Loucy (cell line): ENCODE data around the gene LIPC.

Experiments used
- H2AFZ ChIP-seq: fragments of 200-600 bp; sonication (generic); 2 replicates; pipeline ENCODE4 v1.6.0; 2016; ENCODE audit warnings: antibody characterized with exemption, mild to moderate bottlenecking, low read length, moderate library complexity
- H3F3A ChIP-seq: fragments of 200-600 bp; 2 replicates; pipeline ENCODE4 v1.6.0; 2016; ENCODE audit warnings: antibody characterized with exemption, low read depth, mild to moderate bottlenecking
- H3K27me3 ChIP-seq: fragments of 200-600 bp; sonication (generic); 2 replicates; pipeline ENCODE4 v1.6.1; 2014; ENCODE audit warnings: low read length, mild to moderate bottlenecking; ENCODE audit not compliant: insufficient read depth, poor library complexity, severe bottlenecking
- H3K36me3 ChIP-seq: fragments of 200-600 bp; sonication (generic); 2 replicates; pipeline ENCODE4 v1.6.1; 2016; ENCODE audit warnings: low read length; ENCODE audit not compliant: insufficient read depth
- H3K4me1 ChIP-seq: fragments of 200-600 bp; sonication (generic); 2 replicates; pipeline ENCODE4 v1.5.1; 2014; ENCODE audit warnings: low read length, mild to moderate bottlenecking; ENCODE audit not compliant: insufficient read depth, poor library complexity, severe bottlenecking
- H3K4me2 ChIP-seq: fragments of 200-600 bp; sonication (generic); 2 replicates; pipeline ENCODE4 v1.6.0; 2014; ENCODE audit warnings: antibody characterized with exemption, low read length, low read depth, mild to moderate bottlenecking; ENCODE audit not compliant: poor library complexity, severe bottlenecking
- H3K4me3 ChIP-seq: fragments of 200-600 bp; sonication (generic); 2 replicates; pipeline ENCODE4 v1.5.1; 2014; ENCODE audit warnings: low read length, mild to moderate bottlenecking, mixed read lengths; ENCODE audit not compliant: poor library complexity, severe bottlenecking
- H3K79me2 ChIP-seq: fragments of 200-600 bp; sonication (generic); 2 replicates; pipeline ENCODE4 v1.6.1; 2014; ENCODE audit warnings: low read length; ENCODE audit not compliant: insufficient read depth
- H3K9ac ChIP-seq: fragments of 200-600 bp; sonication (generic); 2 replicates; pipeline ENCODE4 v1.6.0; 2014; ENCODE audit warnings: mild to moderate bottlenecking, low read depth, low read length, moderate library complexity; ENCODE audit not compliant: poor library complexity, severe bottlenecking
- H3K9me2 ChIP-seq: fragments of 200-600 bp; sonication (generic); replicated peaks from 2 replicates; pipeline ENCODE4 v1.6.1; 2016; ENCODE audit warnings: low read depth, low read length, mixed read lengths
- H3K9me3 ChIP-seq: fragments of 200-600 bp; sonication (generic); 2 replicates; pipeline ENCODE4 v1.6.1; 2014; ENCODE audit warnings: mild to moderate bottlenecking, antibody characterized with exemption, low read length, low read depth; ENCODE audit not compliant: insufficient read depth
- H4K20me1 ChIP-seq: fragments of 200-600 bp; sonication (generic); 2 replicates; pipeline ENCODE4 v1.6.0; 2014; ENCODE audit warnings: antibody characterized with exemption, low read length, mild to moderate bottlenecking; ENCODE audit not compliant: insufficient read depth, poor library complexity, severe bottlenecking
- CTCF ChIP-seq: fragments of 200-600 bp; sonication (generic); conservative IDR thresholded peaks from 2 replicates; pipeline ENCODE4 v1.5.1; 2014; ENCODE audit warnings: mild to moderate bottlenecking, antibody characterized with exemption, low read length
- EZH2phosphoT487 ChIP-seq: fragments of 200-600 bp; IDR thresholded peaks from 2 replicates; pipeline ENCODE4 v1.6.1; 2018; ENCODE audit warnings: antibody characterized with exemption, mild to moderate bottlenecking, moderate library complexity, borderline replicate concordance

LIPC gene

GRCh38 chr15:58588096-58588495, 156.3 kb downstream of the LIPC start:
- H4K20me1 ChIP-seq = no peaks in the 10 kb centered on the region
- no peaks in the 10 kb centered on the region; the same call in 1 of the 2 replicates for H3K9me3 ChIP-seq
- H3K4me1 ChIP-seq = peaks cover 23% of the 10 kb centered on the region
- H3K27me3 ChIP-seq = no peaks in the 10 kb centered on the region
- H3K4me2 ChIP-seq = no peak overlapping the region
- no peaks in the 10 kb centered on the region for H3K36me3 ChIP-seq
- H3K79me2 ChIP-seq = no peaks in the 10 kb centered on the region
- no peak overlapping the region for H2AFZ ChIP-seq
- no peak overlapping the region for H3K9ac ChIP-seq
- no peaks in the 10 kb centered on the region for H3K9me2 ChIP-seq
- H3K4me3 ChIP-seq = no peak overlapping the region
- TF ChIP-seq EZH2phosphoT487 (no peak), CTCF (no peak)
- H3F3A ChIP-seq = 0 out of 2 replicates have a peak, but pooled peaks cover 4% of the 10 kb centered on the region

GRCh38 chr15:58589047-58589446, 157.3 kb downstream of the LIPC start:
- TF ChIP-seq EZH2phosphoT487 (no peak), CTCF (no peak)
- Histone ChIP-seq H3K4me1 (peaks cover 23% of the 10 kb centered on the region), H3K36me3 (no peaks in the 10 kb centered on the region), H3K4me3 (no peak overlapping the region), H3K9me2 (no peaks in the 10 kb centered on the region), H4K20me1 (no peaks in the 10 kb centered on the region), H3K9me3 (no peaks in the 10 kb centered on the region), H3F3A (0 out of 2 replicates have a peak, but pooled peaks cover 4% of the 10 kb centered on the region), H3K9ac (no peak overlapping the region), H2AFZ (no peak overlapping the region), H3K27me3 (no peaks in the 10 kb centered on the region), H3K79me2 (no peaks in the 10 kb centered on the region), H3K4me2 (no peak overlapping the region)

GRCh38 chr15:58590236-58590635, 158.4 kb downstream of the LIPC start:
- H3K27me3 ChIP-seq = no peaks in the 10 kb centered on the region
- no peaks in the 10 kb centered on the region for H4K20me1 ChIP-seq
- H3K79me2 ChIP-seq = no peaks in the 10 kb centered on the region
- H3K36me3 ChIP-seq = peaks cover 4% of the 10 kb centered on the region
- H3K9me2 ChIP-seq = no peaks in the 10 kb centered on the region
- H3F3A ChIP-seq = 0 out of 2 replicates have a peak, but pooled peaks cover 4% of the 10 kb centered on the region
- no peak overlapping the region for H3K9ac ChIP-seq
- H2AFZ ChIP-seq = no peak overlapping the region
- no peaks in the 10 kb centered on the region for H3K9me3 ChIP-seq
- TF ChIP-seq CTCF (no peak), EZH2phosphoT487 (no peak)
- H3K4me1 ChIP-seq = peaks cover 15% of the 10 kb centered on the region
- no peak overlapping the region for H3K4me2 ChIP-seq
- no peak overlapping the region for H3K4me3 ChIP-seq
